Measurements from ENCODE around the gene ITGA7.

Gene ITGA7

GRCh38 chr12:55718015-55718414, 10.3 kb upstream of the ITGA7 start:
- DNase-seq, result no peak

DNA sequence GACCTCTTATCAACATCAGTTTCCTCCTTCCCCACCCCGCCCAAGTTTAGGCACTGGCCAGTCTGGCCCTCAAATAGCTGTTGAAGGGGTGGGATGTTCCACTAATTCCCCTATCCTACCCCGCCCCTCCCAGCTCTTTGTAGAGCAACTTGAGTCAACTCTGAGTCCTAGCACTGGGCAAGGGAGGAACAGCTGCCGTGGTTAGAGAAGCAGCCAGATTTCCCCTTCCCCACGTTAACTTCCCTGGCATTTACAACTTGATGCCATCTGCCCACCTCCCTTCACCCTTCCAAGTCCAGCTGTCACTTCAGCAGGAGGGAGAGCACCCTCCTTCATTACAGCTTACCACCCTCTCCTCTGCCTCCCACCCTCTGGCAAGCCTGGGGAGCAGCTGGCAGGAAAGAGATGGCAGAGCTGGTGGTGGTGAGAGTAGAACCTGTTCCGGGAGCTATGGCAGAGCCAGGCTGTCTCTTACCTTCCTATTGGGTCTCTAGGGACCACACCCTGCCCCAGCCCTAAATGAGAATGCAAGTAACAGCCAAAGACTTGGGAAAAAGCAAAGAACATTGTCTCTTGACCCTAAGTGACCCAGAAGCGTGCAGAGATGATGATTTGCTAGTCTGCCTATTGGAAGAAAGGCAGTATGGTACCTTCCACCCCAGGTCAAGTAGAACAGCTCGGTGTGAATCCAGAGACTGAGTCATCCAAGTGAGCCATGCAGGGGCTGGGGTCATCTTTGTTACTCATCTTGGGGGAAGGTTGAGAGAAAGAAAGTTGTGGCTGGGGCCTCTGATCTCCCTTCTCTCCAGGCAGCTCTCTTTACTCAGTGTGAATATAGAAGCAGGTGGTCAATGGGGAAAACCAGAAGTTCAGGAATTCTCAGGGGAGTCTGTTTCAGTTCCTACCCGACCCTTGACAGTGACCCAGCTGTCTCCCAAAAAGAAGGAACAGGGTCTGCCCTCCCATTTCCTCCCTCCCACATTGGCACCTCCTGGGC, 9.6 kb upstream of the ITGA7 start:
- DNase-seq, result peak; percentile 39

GRCh38 chr12:55716582-55716957, 8.9 kb upstream of the ITGA7 start:
- no peak for DNase-seq

GRCh38 chr12:55715833-55716581, 8.3 kb upstream of the ITGA7 start, which contains the start of gene BLOC1S1:
TSS of gene BLOC1S1 (plus strand) at chr12:55716046. CDS start at chr12:55716052, 6 bp downstream.
- DNase-seq, result peak; percentile 96

DNA sequence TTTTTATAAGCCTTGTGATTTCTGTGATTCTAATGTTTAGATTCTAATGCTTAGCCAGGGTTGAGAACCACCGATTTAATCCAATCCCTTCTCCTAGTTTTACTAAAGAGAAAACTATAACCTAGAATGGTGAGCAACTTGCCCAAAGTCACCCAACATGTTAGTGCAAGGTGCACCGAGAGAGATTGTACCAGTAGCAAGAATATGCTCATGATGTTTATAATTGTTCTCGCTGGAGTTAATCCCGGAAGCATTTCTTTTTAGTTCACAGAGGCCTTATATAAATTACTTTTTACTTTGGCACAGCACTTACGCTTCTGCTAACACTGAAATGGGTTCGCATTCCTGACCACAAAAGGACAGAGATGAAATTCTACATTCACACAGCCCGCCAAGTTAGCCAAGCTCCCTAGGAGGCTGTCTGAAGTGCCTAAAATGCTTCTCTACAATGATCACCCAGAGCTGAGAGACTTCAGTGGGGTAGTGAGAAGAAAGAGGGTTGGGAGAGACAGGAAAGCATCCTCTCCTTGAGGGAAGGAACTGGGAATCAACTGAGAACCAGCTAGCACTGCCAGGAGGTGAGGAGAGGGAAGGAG, 7.6 kb upstream of the ITGA7 start:
- DNase-seq, result no peak

GRCh38 chr12:55713721-55714120, 6.0 kb upstream of the ITGA7 start:
- DNase-seq, result no peak

GRCh38 chr12:55712700-55713415, 5.2 kb upstream of the ITGA7 start:
- DNase-seq, result no peak

DNA sequence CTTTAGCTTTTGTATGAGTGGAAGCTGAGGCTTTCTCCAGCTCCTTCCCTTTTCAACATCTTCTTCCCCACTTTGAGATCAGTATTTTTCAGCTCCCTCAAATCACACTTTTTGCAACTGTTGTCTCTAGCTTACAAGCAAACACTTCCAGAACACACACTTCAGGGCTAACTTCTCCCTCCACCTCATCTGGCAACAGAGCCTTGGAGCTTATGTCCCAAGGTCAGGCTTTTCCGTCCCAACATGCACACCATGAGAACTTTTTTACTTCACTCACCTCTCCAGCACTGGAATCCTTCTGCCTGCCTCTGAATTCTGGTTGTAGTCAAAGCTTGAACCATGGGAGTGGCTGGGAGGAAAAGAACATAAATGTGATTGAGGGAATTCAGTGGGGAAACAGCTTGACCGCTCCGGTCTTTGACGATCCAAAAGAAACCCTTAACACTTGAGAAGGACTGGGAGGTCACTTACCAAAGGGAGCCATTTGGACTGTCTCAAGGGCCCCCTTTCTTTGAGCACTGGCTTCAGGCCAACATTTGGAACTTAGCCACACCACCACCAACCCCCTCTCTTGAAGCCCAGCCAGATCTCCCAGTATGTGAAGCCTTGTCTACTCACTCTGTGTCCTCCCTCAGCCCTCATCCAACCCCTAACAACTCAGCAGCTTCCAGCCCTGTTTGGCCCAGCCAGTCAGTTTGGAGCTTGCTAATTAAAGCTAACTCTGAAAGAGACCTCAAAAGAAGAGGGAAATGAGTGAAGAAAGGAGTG, 4.3 kb upstream of the ITGA7 start:
- DNase-seq, result no peak

- no peak for DNase-seq
Observed at GRCh38 chr12:55708695-55709233, 1.1 kb upstream of the ITGA7 start.

GRCh38 chr12:55707219-55707671, 459 bp downstream of the ITGA7 start:
- no peak for DNase-seq

GRCh38 chr12:55706568-55707218, 1.0 kb downstream of the ITGA7 start:
- DNase-seq, result no peak

GRCh38 chr12:55705782-55706402, 1.8 kb downstream of the ITGA7 start:
- no peak for DNase-seq

GRCh38 chr12:55704824-55705718, 2.6 kb downstream of the ITGA7 start:
- no peak for DNase-seq

GRCh38 chr12:55703901-55704761, 3.6 kb downstream of the ITGA7 start:
- no peak for DNase-seq

GRCh38 chr12:55703288-55703687, 4.4 kb downstream of the ITGA7 start:
- no peak for DNase-seq

GRCh38 chr12:55702861-55703260, 4.8 kb downstream of the ITGA7 start:
- no peak for DNase-seq

GRCh38 chr12:55700255-55701018, 7.3 kb downstream of the ITGA7 start:
- DNase-seq, result no peak

Measured in activated CD4-positive, alpha-beta T cell treated with anti-CD3 and anti-CD28 coated beads, Interleukin-2, amount 50 U/mL, for 16 hours (primary cell).